Measurements from ENCODE around the gene NAP1L1.

DNA sequence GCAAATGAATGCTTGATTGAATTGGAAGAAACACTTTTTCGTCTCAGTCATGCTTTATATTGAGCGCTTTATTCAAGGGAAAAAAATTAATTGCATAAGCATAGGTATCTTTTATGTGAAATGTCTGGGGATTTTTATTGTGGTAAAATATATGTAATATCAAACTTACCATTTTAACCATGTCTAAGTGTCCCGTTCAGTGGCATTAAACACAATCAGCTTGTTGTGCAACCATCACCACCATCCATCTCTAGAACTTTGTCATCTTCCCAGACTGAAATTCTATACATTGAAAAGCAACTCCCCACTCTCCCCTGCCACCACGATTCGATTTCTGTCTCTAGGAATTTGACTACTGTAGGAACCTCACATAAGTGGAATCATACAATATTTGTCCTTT is 92.7 kb downstream of the NAP1L1 start:
- TF ChIP-seq, protein P1, sequence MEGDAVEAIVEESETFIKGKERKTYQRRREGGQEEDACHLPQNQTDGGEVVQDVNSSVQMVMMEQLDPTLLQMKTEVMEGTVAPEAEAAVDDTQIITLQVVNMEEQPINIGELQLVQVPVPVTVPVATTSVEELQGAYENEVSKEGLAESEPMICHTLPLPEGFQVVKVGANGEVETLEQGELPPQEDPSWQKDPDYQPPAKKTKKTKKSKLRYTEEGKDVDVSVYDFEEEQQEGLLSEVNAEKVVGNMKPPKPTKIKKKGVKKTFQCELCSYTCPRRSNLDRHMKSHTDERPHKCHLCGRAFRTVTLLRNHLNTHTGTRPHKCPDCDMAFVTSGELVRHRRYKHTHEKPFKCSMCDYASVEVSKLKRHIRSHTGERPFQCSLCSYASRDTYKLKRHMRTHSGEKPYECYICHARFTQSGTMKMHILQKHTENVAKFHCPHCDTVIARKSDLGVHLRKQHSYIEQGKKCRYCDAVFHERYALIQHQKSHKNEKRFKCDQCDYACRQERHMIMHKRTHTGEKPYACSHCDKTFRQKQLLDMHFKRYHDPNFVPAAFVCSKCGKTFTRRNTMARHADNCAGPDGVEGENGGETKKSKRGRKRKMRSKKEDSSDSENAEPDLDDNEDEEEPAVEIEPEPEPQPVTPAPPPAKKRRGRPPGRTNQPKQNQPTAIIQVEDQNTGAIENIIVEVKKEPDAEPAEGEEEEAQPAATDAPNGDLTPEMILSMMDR (conservative IDR thresholded peaks at IDR 0.05 in 1 of 2, IDR thresholded peaks at IDR 0.05 in 1 of 2; ENCODE audit: extremely low read depth in 1 of 2, insufficient read depth in 1 of 2, low read depth in 1 of 2, low read length in 2 of 2): no peak
- TF ChIP-seq EZH2 (IDR thresholded peaks at IDR 0.05; ENCODE audit: borderline replicate concordance, low read length): no peak

Data from mammary epithelial cell (primary cell).